Embryonic facial prominence (tissue), 1 donor: ENCODE data around the gene ZBTB20.

Experiments
- DNase-seq: peaks from one replicate; pipeline ENCODE4 v3.0.0-alpha.2; 2016; ENCODE audit errors: extremely low spot score

Gene ZBTB20

DNA sequence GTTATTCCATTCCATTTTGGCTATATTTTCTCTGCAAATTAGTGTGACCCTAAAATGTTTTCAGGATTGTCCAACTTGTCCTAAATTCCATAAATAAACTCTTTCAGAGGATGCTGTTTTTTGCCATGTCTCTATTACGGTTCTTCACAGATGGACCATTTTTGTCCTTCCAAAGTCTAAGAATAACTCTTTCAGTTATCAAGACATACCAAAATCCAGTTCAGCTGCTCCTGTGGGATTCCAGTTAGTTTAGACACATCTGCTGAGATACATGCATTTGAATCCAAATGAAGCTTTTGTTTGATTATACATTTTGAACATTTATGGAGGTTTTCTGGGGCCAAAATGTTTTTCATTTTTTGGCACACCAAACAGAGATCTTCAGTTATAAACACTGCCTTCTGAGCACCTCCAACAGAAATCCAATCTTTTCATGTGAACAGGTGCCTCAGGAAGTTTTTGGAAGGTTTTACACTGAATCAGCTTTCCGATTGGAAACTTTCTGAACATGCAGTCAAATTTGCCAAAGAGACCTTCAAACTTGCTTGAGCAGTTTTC lies 772.6 kb downstream of the ZBTB20 start:
- no peak for DNase-seq

DNA sequence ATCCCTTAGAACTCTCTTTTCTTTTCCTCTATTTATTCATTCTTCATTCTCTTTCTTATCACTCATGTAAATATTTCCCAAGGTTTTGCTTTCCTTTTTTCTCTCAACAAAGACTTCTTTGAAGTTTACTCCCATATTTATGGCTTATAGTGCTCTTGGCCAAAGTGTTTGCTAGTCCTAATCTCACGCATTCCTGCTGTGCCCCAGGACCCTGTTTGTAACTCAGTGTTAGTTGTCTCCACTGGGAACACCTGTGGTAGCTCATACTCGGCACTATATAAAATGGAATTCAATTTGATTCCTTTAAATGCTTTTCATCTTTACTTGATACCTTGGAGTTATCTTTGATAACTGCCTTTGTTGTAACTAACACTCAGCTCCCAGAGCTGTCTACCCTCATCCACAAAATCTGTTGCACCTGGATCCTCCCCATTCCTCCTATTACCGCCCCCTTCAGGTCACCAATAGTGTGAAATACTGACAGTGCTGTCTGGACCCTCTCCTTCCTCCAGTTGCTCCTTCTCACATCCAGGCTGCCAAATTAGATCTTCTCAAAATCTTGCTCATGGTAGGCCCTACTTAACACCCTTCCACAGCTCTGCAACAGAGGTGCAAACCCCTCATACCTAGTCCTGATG lies 776.4 kb downstream of the ZBTB20 start:
- DNase-seq, result no peak

DNA sequence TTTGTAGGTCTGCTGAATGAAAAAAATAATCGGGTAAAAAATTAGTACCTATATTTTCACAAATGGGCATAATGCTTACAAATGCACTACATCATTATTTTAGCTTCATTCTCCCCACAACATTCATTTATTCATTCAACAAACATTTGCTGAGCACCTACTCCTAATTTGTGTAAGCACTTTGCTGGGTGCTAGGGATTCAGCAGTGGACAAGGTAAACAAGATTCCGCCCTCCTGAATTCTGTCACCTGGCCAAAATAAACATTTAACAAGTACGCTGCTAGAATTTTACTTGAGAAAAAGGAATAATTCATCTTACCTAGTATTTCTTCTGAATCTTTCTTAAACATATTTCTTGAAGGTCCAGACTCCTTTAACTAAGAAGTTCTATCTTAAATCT lies 781.2 kb downstream of the ZBTB20 start:
- no peak for DNase-seq

DNA sequence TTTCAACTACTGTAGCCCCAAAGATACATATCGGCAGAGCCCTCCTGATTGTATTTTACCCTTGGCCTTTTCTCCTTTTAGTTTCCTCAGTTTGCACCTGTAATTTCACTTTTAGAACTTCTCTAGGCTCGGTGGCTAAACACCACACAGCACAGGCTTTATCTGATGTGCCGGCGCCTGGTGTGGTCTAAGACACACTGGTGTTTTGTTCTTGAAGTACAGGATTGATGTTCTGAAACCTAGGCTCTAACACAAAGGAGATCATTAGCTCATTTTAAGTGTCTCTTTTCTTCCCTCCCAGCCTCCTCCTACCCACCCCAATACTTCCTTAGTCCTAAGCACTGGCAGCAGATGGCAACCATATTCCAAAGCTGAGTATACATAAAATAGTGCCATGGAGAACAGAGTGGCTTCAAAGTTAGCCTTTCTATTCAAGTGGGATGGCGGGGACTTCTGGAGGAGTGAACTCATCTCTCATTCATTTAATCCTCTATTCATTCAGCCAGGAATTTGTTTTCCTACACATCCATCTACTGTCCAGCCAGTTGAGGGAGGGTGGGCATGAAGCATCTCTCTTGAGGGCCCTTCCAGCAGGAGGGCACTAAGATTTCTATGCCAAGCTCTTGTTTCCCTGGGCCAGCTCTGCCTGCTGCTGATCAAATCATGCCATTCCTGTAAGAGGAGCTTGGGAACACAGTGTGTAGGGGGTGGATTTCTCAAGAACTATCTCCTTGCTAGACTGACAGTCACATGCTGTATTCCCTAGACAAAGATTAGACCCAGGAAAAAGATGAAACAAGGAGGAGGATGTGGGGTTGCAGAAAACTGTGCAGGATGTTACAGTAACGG lies 782.1 kb downstream of the ZBTB20 start:
- DNase-seq, result no peak

DNA sequence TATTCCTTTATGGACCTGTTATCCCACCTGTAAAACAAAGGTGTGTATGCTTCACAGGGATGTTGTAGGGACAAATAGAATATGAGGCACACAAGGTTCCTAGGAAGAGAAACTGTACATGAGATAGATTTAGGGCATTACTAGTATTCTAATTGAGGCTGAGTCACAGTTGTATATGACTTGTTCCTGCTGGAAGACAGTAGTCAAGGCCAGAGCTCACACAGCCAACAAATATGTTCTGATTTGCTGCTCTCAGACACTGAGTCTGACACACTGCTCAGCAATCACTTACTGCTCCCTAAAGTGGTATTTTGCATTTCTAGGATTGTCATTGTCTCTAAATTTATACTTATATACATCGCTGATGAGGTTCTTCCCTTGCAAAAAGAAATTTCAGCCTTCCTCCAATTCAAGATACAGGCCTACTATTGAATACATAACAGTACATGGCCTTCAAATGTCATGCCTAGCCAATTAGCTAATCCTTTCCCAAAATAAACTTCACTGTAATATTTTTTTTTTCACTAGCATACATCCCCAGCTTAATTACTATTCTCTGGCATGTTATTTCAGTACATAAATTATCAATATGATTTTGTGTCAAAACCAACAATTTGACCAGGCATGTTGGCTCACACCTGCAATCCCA lies 783.4 kb downstream of the ZBTB20 start:
- DNase-seq, result no peak

- DNase-seq, result no peak
These were observed 784.3 kb downstream of the ZBTB20 start for GRCh38 chr3:114362815-114363214.

- no peak for DNase-seq
These were observed 785.7 kb downstream of the ZBTB20 start for GRCh38 chr3:114361391-114361790.

- DNase-seq, result no peak
These were observed 790.6 kb downstream of the ZBTB20 start for GRCh38 chr3:114356525-114356924.

GRCh38 chr3:114356066-114356465 lies 791.0 kb downstream of the ZBTB20 start:
- DNase-seq, result no peak

DNA sequence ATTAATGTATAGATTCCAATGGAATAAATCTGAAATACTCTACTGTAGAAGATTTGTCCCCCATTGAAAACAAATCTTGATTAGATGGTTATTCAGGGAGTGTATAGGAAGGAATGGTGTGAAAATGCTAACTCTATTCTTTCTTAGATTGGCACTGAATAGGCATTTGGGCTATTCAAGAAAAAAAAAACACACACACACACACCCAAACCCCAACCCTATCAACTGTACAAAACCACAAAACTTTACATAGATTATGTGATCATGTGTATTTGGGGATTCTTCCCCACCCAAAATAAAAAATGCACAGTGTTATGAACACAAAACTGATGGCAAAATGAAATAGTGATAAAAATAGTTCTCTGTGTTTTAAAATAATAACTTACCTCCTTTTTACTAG lies 791.4 kb downstream of the ZBTB20 start:
- no peak for DNase-seq

- DNase-seq, result no peak
These were observed 795.3 kb downstream of the ZBTB20 start for GRCh38 chr3:114351822-114352145.

- no peak for DNase-seq
These were observed 795.8 kb downstream of the ZBTB20 start for GRCh38 chr3:114351123-114351821.

GRCh38 chr3:114350690-114351089 lies 796.4 kb downstream of the ZBTB20 start:
- no peak for DNase-seq

DNA sequence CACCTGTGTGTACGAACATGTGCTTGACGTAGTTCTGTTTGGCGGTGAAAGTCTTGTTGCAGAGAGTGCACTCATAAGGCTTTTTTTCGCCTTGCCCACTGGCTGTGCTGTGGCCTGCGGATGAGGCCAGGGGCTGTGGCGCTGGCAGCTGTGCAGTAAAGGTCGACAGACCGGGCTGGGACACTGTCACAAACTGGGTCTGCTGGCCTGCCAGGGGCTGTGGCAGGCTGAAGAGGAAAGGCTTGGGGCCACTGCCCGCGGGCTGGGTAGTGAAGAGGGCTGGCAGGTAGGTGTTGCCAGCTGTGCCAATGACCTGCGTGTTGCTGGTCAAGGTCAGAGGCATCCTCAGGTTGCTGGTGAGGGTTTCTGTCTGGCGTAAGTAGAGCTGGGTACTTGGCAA lies 796.8 kb downstream of the ZBTB20 start:
- DNase-seq, result no peak

DNA sequence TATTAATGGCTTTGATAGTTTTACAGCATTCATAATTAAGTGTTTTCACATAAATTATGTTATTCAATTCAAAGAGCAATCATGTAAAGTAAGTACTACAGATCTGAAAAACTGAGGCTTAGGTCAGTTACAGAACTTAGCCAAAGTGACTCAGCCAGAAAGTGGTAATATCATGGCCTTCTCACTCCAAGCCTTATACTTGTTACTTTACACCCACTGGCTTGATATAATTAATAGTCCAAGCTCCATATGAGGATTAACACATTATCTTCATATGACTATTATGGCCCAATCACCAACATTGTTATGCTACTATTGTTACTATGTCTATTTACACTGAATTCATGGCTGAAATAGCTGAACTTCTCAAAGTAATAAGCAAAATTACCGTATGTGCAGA lies 802.6 kb downstream of the ZBTB20 start:
- DNase-seq, result no peak

GRCh38 chr3:114338651-114339357 lies 808.3 kb downstream of the ZBTB20 start:
- DNase-seq, result no peak

DNA sequence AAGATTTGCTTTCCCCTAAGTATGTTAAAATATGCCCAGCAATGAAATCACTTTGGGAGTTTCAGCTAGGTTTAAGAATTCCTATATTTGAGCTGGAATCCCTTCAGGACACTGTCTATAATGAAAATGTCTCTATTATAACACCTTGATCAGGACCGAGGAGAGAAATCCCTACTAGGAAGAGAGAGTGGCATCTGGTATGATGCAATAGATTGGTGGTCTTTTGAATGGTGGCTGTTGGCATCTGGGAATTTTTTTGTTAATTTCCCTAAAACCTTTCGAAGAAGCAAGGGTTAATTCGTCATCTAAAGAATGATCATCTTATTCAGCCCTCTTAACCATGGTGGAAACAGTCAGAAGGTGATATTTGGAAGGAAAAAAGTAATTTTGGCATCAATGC lies 810.2 kb downstream of the ZBTB20 start:
- DNase-seq, result no peak

DNA sequence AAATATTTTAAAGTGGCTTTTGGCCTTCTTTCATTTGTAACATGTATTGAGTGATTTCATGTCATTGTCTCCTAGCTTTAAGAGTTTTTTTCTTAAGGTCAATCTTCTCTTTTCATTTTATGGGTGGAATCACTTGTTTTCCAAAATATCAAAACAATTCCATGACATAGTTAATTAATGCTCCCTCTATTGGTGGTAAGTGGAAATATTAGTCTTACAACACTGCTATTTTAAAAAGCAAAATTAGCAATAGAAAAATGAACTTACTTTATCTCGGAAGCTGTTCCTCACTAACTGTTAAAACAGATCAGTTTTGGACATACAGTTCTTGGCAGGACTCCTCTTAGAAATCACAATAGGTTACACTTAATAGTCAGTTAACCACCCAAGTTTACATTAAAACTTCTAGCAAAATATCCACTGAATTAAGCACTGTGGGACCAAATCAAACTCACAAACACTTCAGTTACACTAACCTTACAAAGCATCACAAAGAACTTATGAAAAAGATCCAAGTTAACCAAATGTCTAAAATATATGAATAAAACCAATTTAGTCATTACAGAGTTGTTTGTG lies 810.9 kb downstream of the ZBTB20 start:
- DNase-seq, result no peak

DNA sequence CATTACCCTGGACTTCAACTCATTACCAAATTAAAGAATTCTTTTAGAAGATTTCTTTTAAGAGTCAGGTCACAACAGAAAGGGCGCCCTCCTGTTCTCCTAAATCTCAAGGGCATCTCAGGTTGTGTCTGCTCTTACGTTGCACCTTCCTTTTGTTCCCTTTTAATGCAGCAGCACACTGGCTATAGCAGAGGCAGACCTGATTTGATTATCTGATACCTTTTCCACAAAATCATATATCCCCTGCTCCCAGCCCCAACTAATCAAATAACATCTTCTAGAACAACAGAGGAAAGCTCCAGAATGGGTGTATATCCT lies 813.2 kb downstream of the ZBTB20 start:
- no peak for DNase-seq

GRCh38 chr3:114333180-114333922 lies 813.7 kb downstream of the ZBTB20 start:
- no peak for DNase-seq
